VCaP (cell line): ENCODE data around the gene SCAF8.

Source experiments
- H3K27ac ChIP-seq: fragments of 450-650 bp; 2 replicates; pipeline ENCODE4 v1.5.1; 2017
- CTCF ChIP-seq: fragments of 450-650 bp; conservative IDR thresholded peaks from 2 replicates; pipeline ENCODE4 v1.5.1; 2017; ENCODE audit warnings: mild to moderate bottlenecking, moderate library complexity

SCAF8 gene

GRCh38 chr6:154848580-154848979, 115.4 kb downstream of the SCAF8 start:
- no peak for TF ChIP-seq CTCF
- no peak overlapping the region; the same call in 1 of the 2 replicates for H3K27ac ChIP-seq

GRCh38 chr6:154849475-154849874, 116.3 kb downstream of the SCAF8 start:
- peak overlapping the region; percentile 9; the same call in 1 of the 2 replicates for H3K27ac ChIP-seq

GRCh38 chr6:154852687-154853086, 119.5 kb downstream of the SCAF8 start:
- no peak for TF ChIP-seq CTCF
- H3K27ac ChIP-seq, result peak overlapping the region; percentile 73

More at GRCh38 chr6:154849475-154849874, 116.3 kb downstream of the SCAF8 start:
- no peak for TF ChIP-seq CTCF

- H3K27ac ChIP-seq, result no peak overlapping the region
- TF ChIP-seq CTCF, result no peak
Observed at GRCh38 chr6:154857529-154857928, 124.3 kb downstream of the SCAF8 start.

GRCh38 chr6:154861825-154862224, 128.6 kb downstream of the SCAF8 start:
- peak overlapping the region; percentile 93 for H3K27ac ChIP-seq
- no peak for TF ChIP-seq CTCF

- no peak for TF ChIP-seq CTCF
- peak overlapping the region; percentile 93 for H3K27ac ChIP-seq
Observed at GRCh38 chr6:154862536-154862935, 129.3 kb downstream of the SCAF8 start.

GRCh38 chr6:154864066-154864430, 130.8 kb downstream of the SCAF8 start:
- H3K27ac ChIP-seq, result peak overlapping the region; percentile 93
- no peak for TF ChIP-seq CTCF

- TF ChIP-seq CTCF, result no peak
- peak overlapping the region; percentile 93 for H3K27ac ChIP-seq
Observed at GRCh38 chr6:154865291-154865690, 132.1 kb downstream of the SCAF8 start.
